Camera-type eye (tissue), 1 donor: ENCODE data around the gene TMEM244. TPM values are rescaled to one million over a fixed set of nuclear protein-coding genes. Genes with fewer than 3 reads are reported as not detected.

Experiments
- total RNA-seq: library from RNA; depleted of rRNA; stranded (reverse); fragments of >200 nt; gene quantifications from one replicate; pipeline ENCODE4 v1.2.3, GENCODE V29; 2014

The TMEM244 gene, protein sequence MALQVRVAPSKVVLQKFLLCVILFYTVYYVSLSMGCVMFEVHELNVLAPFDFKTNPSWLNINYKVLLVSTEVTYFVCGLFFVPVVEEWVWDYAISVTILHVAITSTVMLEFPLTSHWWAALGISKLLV
- 40.6 TPM for total RNA-seq

DNA sequence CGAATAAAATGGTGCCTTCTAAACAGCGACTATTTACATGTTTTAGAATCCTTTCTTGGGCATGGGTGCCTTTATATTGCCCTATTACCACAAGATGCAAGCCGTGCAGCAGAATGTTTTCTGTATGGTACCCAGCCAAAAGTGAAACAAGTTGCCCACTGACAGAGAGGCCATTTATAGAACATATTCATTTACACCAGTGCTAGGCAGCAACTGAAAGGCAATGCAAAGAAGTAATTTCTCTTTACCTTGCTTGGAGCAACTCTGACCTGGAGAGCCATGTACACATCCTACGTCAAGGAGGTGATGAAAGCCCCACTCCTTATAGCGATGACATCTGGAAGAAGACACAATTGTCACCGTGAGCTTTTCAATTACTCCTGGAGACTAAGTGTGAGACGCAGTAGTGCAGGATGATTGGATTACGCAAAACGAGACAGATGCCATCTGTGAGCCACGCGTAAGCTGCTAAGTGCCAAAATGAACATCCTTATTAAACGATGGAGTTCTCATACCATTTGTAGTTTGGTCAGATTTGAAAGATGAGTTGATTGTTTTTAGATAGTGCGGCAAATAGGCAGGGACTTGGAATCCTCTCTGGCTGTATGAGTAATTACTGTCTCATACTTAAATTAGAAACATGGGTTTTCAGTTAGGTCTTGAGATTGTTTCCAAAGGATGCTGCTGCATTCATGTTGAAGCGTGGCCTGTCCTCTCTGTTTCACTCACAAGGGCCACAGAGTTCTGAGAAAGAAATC, at the start of gene TMEM244:
Gene TMEM244, minus strand, starts transcription at position 408 of the 758 bp plus-strand sequence. Its CDS starts 127 bp downstream, at position 281.

Other genes starting within 250 kb of the TMEM244 start
- 23.0 TPM for gene ARHGAP18, start 151.1 kb downstream of the TMEM244 start, total RNA-seq
- gene L3MBTL3, start 157.3 kb upstream of the TMEM244 start, total RNA-seq, result 22.4 TPM